Measurements from ENCODE around the gene CSRP2.

Gene CSRP2

GRCh38 chr12:76859611-76860010 is 19.2 kb downstream of the CSRP2 start:
- no peak for DNase-seq

GRCh38 chr12:76856018-76856644 is 22.7 kb downstream of the CSRP2 start:
- DNase-seq = no peak

DNA sequence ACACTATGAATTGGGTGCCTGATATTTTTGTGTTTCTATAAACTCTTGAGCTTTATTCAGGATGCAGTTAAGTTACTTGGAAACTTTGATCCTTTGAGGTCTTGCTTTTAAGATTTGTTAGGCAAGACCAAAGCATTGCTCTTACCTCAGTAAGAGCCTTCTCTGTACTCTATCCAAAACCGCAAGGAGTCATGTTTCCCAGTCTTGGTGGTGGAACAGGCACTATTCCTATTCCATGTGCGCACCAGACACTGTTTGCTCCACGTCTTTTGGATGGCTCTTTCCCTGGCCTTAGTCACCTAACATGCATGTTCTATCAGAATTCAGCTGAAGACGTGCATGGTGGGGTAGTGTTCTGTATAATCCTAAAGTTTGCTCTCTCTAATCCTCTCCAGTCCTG is 23.5 kb downstream of the CSRP2 start:
- DNase-seq = no peak

DNA sequence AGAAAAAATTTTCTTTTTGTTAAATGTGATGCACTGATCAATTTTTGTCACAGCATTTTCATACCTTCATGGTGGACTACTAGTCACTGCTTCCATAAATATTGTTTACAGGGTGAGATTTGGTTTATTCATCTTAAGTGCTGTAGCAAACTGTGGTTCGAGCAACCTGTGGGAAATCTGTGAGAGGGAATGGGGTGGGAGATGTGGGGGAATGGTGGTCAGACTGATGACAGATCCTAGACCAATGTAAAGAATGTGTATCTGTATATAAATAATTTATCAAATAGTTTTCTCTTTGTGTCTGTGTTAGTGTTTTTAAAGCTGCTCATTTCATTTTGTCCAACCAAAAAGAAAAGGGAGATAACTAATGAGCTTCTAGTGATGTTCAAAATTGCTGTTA is 26.7 kb downstream of the CSRP2 start:
- no peak for DNase-seq

DNA sequence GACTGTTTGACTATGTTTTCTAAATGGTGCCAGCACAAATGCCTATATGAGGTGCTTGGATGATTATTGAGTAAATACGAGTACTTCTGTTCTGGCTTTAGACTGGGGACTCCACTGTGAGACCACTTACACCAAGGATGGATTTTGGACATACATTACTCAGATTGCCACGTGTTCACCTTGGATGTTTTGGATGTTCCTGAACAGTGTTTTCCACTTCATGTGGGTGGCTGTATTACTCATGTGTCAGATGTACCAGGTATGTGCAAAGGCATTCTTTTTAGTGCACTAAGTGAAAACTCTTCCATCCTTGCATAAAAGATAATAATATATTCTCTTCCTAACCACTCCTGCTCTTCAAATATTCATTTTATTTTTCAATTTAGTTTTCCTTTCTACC is 30.7 kb downstream of the CSRP2 start:
- DNase-seq = no peak

GRCh38 chr12:76847260-76847659 is 31.6 kb downstream of the CSRP2 start:
- no peak for DNase-seq

DNA sequence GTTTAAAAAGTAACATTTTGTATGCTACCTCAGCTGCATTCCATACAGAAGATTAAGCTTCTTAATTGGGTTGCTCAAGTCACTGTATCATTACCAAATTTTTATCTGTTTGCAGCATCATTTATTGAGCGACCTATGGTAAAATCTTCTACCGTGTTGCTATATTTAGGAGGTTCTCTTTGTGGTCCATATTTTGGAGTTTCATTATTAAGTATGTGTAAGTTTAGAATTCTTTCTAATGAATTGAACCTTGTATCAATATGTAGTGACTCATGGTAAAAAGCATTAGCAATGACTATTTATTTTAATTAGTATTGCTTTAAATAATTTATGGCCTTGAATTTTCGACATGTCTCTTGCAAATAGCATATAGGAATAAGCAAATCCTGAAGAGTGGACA is 42.2 kb downstream of the CSRP2 start:
- DNase-seq = no peak

GRCh38 chr12:76830436-76830835 is 48.4 kb downstream of the CSRP2 start:
- DNase-seq = no peak

- no peak for DNase-seq
These were observed 57.8 kb downstream of the CSRP2 start for GRCh38 chr12:76820888-76821482.

- no peak for DNase-seq
These were observed 64.8 kb downstream of the CSRP2 start for GRCh38 chr12:76813972-76814371.

GRCh38 chr12:76813265-76813664 is 65.6 kb downstream of the CSRP2 start:
- DNase-seq = no peak

DNA sequence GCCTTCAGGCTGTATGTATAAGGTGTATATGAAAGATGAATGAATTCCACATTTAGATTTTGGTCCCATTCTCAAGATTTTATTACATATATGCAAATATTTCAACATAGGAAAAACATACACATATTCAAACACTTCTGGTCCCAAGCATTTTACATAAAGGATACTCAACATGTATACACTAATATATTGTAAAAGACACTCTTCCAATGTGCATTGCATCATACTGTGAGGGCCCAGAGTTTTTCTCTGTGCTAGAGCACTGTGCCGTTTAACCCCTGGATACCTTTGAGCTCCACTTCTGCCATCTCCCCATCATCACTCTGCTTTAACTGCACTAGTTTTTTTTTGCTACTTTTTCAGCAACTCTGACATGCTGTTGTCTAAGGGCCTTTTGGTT is 66.8 kb downstream of the CSRP2 start:
- DNase-seq = no peak

GRCh38 chr12:76810671-76811419 is 68.0 kb downstream of the CSRP2 start:
- DNase-seq = no peak

Measured in CD4-positive, alpha-beta T cell treated with Interferon gamma for 1 hour (primary cell).